OCI-LY3 (cell line): Measurements from ENCODE around the gene SIDT2.

Experiments
- H2AFZ ChIP-seq: fragments of 200-600, 300-600 bp; shearing (Covaris generic); 2 replicates; pipeline ENCODE4 v1.6.0; 2014; ENCODE audit warnings: antibody characterized with exemption, low read depth, low read length
- H3K27ac ChIP-seq: fragments of 200-600, 300-600 bp; sonication (generic); 2 replicates; pipeline ENCODE4 v1.5.1; 2014; ENCODE audit warnings: mild to moderate bottlenecking, low read length, moderate library complexity, mixed read lengths
- H3K27me3 ChIP-seq: fragments of 200-600, 300-600 bp; sonication (generic); 2 replicates; pipeline ENCODE4 v1.6.1; 2014; ENCODE audit warnings: low read depth, low read length, mixed read lengths
- H3K36me3 ChIP-seq: fragments of 200-600, 300-600 bp; sonication (generic); replicated peaks from 2 replicates; pipeline ENCODE3; 2014; ENCODE audit warnings: low read depth, low read length, mixed read lengths
- H3K4me1 ChIP-seq: fragments of 300-600, 200-600 bp; sonication (generic); 2 replicates; pipeline ENCODE4 v1.6.1; 2014; ENCODE audit warnings: low read length, mixed read lengths
- H3K4me2 ChIP-seq: fragments of 200-600, 300-600 bp; sonication (generic); 2 replicates; pipeline ENCODE4 v1.6.1; 2014; ENCODE audit warnings: low read length, mixed read lengths
- H3K4me3 ChIP-seq: fragments of 300-600, 200-600 bp; sonication (generic); 2 replicates; pipeline ENCODE4 v1.5.1; 2014; ENCODE audit warnings: antibody characterized with exemption, mild to moderate bottlenecking, low read length, moderate library complexity
- H3K79me2 ChIP-seq: fragments of 300-600, 200-600 bp; shearing (Covaris generic); 2 replicates; pipeline ENCODE4 v1.6.1; 2014; ENCODE audit warnings: mild to moderate bottlenecking, low read length, mixed read lengths
- H3K9ac ChIP-seq: fragments of 300-600, 200-600 bp; shearing (Covaris generic); 2 replicates; pipeline ENCODE4 v1.6.0; 2014; ENCODE audit warnings: mild to moderate bottlenecking, low read length, moderate library complexity
- H3K9me3 ChIP-seq: fragments of 200-600, 300-600 bp; shearing (Covaris generic); 2 replicates; pipeline ENCODE4 v1.6.1; 2014; ENCODE audit warnings: low read length, mixed read lengths; ENCODE audit not compliant: insufficient read depth
- H4K20me1 ChIP-seq: fragments of 200-600, 300-600 bp; sonication (generic); 2 replicates; pipeline ENCODE4 v1.6.1; 2016; ENCODE audit warnings: low read length, mixed read lengths; ENCODE audit not compliant: insufficient read depth
- CTCF ChIP-seq: fragments of 200-600, 300-600 bp; sonication (generic); IDR thresholded peaks from 2 replicates; pipeline ENCODE4 v1.5.1; 2014; ENCODE audit warnings: antibody characterized with exemption, low read length, low read depth
- EZH2phosphoT487 ChIP-seq: fragments of 200-600 bp; shearing (Covaris generic); IDR thresholded peaks from 2 replicates; pipeline ENCODE4 v1.6.1; 2018; ENCODE audit warnings: antibody characterized with exemption, mixed run types, low read depth

SIDT2 gene

DNA sequence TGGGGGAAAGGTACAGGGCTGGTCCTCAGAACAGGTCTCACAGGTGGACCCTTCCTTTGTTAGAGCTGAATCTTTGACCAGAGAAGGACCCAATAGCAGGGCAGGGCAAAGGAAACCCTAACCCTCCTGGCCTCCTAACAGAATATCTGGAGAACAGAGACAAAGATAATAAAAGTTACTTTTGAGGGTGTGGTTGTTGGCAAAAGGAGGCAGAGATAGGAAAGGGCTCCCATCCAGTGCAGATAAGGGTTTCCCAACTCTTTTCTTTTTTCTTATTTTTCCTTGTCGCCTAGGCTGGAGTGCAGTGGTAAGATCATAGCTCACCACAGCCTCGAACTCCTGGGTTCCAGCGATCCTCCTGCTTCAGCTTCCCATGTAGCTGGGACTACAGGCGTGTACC is 41.5 kb downstream of the SIDT2 start:
- Histone ChIP-seq H3K27ac (no peak overlapping the region), H2AFZ (no peak overlapping the region), H3K4me3 (no peak overlapping the region), H3K9me3 (no peaks in the 10 kb centered on the region), H4K20me1 (no peaks in the 10 kb centered on the region), H3K4me1 (no peaks in the 10 kb centered on the region), H3K27me3 (no peaks in the 10 kb centered on the region), H3K36me3 (peaks cover 36% of the 10 kb centered on the region), H3K79me2 (no peaks in the 10 kb centered on the region), H3K9ac (no peak overlapping the region), H3K4me2 (no peak overlapping the region)
- no peak for TF ChIP-seq EZH2phosphoT487
- TF ChIP-seq CTCF = no peak

DNA sequence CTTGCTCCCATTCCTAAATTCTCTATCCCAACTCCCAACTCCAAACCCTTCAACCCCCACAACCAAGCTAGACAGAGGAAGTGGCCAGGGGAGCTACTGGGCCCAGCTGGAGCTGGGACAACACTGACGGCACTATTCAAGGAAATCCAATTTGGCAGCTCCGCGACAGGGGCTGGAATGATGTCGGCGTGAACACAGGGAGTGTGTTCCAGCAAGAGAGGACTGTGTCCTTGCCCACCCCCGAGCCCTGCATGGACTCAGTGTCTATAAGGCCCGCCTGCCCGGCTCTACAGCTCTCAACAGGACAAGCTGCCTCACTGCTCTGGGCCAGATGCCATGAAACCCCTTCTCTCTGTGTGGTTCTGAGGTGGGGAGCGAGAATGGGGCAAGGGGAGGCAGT is 42.0 kb downstream of the SIDT2 start:
- Histone ChIP-seq H3K27me3 (no peaks in the 10 kb centered on the region), H3K36me3 (peaks cover 40% of the 10 kb centered on the region), H3K9me3 (no peaks in the 10 kb centered on the region), H3K27ac (no peak overlapping the region), H2AFZ (no peak overlapping the region), H3K9ac (no peak overlapping the region), H3K79me2 (no peaks in the 10 kb centered on the region), H3K4me1 (no peaks in the 10 kb centered on the region), H3K4me2 (no peak overlapping the region), H3K4me3 (no peak overlapping the region), H4K20me1 (no peaks in the 10 kb centered on the region)
- no peak for TF ChIP-seq EZH2phosphoT487
- TF ChIP-seq CTCF = no peak

- H3K4me2 ChIP-seq = no peak overlapping the region
- no peaks in the 10 kb centered on the region for H4K20me1 ChIP-seq
- H3K27ac ChIP-seq = no peak overlapping the region
- H3K4me3 ChIP-seq = no peak overlapping the region
- H3K9me3 ChIP-seq = no peaks in the 10 kb centered on the region
- H3K27me3 ChIP-seq = no peaks in the 10 kb centered on the region
- H2AFZ ChIP-seq = no peak overlapping the region
- no peak overlapping the region for H3K9ac ChIP-seq
- peaks cover 38% of the 10 kb centered on the region for H3K36me3 ChIP-seq
- no peaks in the 10 kb centered on the region for H3K4me1 ChIP-seq
- no peak for TF ChIP-seq EZH2phosphoT487
- no peak for TF ChIP-seq CTCF
- H3K79me2 ChIP-seq = no peaks in the 10 kb centered on the region
Observed at GRCh38 chr11:117220999-117221774, 42.6 kb downstream of the SIDT2 start.

DNA sequence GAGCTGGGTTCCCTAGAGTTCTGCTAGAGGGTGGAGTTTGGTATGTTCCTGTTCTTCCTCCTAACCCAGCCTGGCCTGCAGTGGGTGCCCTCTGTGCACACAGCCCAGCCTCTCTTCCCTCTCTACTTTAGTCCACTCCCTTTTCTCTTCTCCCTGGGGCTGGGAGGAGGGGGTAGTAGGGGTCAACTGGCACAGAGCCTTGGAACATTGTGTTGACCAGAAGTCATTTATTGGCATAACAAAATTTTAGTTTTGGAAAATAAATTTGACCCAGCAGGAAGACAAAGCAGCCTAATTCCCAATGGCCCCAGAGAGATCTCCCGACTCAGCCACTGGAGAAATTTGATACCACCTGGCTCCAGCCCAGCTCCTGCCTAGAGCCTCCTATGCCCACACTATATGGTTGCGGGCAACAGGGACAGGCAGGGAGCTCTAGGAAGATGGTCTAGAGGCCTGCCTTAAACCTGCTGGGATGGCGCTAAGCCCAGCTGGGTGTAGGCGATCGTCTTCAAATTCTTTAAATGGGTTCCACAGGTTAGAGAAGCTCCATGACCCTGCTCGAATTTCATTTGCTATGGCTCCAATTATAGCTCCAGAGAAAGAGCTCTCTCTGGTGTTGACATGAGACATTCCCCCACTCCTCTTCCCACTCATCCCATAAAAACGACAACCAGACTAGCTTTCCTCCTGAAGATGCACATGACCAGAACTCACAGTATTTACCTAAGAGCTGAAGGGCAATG is 43.4 kb downstream of the SIDT2 start:
- Histone ChIP-seq H3K4me1 (no peaks in the 10 kb centered on the region), H3K9me3 (no peaks in the 10 kb centered on the region), H3K27ac (no peak overlapping the region), H3K4me3 (no peak overlapping the region), H2AFZ (no peak overlapping the region), H4K20me1 (no peaks in the 10 kb centered on the region), H3K4me2 (no peak overlapping the region), H3K79me2 (no peaks in the 10 kb centered on the region), H3K36me3 (peaks cover 36% of the 10 kb centered on the region), H3K9ac (no peak overlapping the region), H3K27me3 (no peaks in the 10 kb centered on the region)
- TF ChIP-seq EZH2phosphoT487 (no peak), CTCF (no peak)
